ENCODE results near the gene PCDH19. TPM values are rescaled to one million over a fixed set of nuclear protein-coding genes. Genes with fewer than 3 reads are reported as not detected.

Gene PCDH19
- total and polyA plus RNA-seq, 11 donors, result 0.15 to 2.2 (median 0.63) TPM

DNA sequence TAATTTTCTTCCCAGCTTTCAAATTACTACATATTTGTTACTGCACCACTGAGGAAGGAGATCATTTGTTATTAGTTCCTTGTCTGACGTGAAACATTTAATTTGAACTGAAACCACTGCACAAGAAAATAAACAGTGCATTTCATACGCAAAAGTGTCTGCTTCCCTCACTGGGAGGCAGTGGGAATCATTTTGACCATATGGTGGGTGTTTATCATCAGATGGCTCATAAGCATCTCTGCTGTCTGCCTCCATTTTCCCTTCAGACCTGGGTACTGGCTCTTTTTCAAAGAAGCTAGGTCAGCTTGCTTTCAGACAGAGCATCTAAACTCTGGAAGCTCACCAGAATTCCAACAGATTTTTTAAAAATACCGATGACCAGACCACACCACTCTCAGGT is 135.2 kb downstream of the PCDH19 start:
- Histone ChIP-seq H3K9me3 (peaks cover 0 to 13% (median 0%) of the 10 kb centered on the region in 12 donors), H3K27ac (no peak overlapping the region), H3K4me1 (no peaks in the 10 kb centered on the region), H3K27me3 (no peaks in the 10 kb centered on the region), H3K36me3 (no peaks in the 10 kb centered on the region), H3K4me3 (no peak overlapping the region)
- no peak for ATAC-seq
- 53 to 79% (median 69%) methylated on average over 3 of the region's 3 CpGs for WGBS, 4 donors
- DNase-seq, result no peak
- no peak for TF ChIP-seq POLR2A (IDR thresholded peaks at IDR 0.05)
- TF ChIP-seq, protein P1, sequence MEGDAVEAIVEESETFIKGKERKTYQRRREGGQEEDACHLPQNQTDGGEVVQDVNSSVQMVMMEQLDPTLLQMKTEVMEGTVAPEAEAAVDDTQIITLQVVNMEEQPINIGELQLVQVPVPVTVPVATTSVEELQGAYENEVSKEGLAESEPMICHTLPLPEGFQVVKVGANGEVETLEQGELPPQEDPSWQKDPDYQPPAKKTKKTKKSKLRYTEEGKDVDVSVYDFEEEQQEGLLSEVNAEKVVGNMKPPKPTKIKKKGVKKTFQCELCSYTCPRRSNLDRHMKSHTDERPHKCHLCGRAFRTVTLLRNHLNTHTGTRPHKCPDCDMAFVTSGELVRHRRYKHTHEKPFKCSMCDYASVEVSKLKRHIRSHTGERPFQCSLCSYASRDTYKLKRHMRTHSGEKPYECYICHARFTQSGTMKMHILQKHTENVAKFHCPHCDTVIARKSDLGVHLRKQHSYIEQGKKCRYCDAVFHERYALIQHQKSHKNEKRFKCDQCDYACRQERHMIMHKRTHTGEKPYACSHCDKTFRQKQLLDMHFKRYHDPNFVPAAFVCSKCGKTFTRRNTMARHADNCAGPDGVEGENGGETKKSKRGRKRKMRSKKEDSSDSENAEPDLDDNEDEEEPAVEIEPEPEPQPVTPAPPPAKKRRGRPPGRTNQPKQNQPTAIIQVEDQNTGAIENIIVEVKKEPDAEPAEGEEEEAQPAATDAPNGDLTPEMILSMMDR (IDR thresholded peaks at IDR 0.05), result no peak
- intact Hi-C loops (cut with DNase I), result no loop called here

DNA sequence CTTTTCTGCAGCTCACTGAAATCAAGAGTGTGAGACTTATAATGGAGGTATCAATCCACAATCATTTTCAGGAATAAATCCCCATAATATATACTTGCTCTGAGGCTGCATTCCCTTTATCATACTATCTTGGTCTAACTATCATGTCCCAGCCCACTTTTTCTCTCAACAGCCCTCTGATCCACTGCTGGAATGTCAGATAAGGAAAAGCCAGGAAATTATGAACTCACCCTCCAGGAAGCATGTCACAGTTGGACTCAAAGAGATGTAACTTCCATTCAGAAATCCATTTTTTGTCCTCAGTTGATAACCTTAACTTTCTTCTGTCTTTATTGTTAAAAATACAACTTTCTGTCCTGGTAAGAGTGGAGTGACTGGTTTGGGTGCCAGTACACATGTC is 144.9 kb downstream of the PCDH19 start:
- Histone ChIP-seq H3K4me3 (no peak overlapping the region), H3K27ac (no peak overlapping the region), H3K4me1 (no peaks in the 10 kb centered on the region), H3K9me3 (peaks cover 0 to under 1% (median 0%) of the 10 kb centered on the region in 12 donors), H3K36me3 (no peaks in the 10 kb centered on the region), H3K27me3 (no peaks in the 10 kb centered on the region)
- intact Hi-C loops (cut with DNase I), result no loop called here
- DNase-seq, result no peak
- ATAC-seq, result no peak
- TF ChIP-seq, protein P1 (IDR thresholded peaks at IDR 0.05), result no peak
- TF ChIP-seq POLR2A (IDR thresholded peaks at IDR 0.05), result no peak

DNA sequence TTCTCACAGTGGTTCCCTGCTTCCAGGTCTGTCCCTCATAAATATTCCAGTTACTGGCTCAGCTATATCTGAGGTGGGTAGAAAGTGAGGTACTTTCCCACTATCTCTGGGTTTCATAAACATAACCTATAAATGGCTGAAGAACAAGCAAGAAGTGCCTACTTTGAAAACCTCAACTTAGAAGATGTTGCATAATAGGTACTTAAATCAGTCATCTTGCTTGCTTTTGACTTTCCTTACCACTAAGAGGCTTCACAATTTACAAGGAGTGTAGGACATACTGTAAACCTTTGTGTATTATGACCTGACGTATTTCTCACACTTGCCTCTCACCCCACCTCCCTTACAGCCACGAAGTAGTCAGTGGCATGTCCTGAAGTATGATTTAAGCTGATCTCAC is 145.9 kb downstream of the PCDH19 start:
- no peak for ATAC-seq
- intact Hi-C loops (cut with DNase I), result no loop called here
- Histone ChIP-seq H3K4me1 (no peaks in the 10 kb centered on the region), H3K27ac (no peak overlapping the region), H3K36me3 (no peaks in the 10 kb centered on the region), H3K27me3 (no peaks in the 10 kb centered on the region), H3K9me3 (no peaks in the 10 kb centered on the region), H3K4me3 (no peak overlapping the region)
- TF ChIP-seq POLR2A (IDR thresholded peaks at IDR 0.05), result no peak
- TF ChIP-seq, protein P1 (IDR thresholded peaks at IDR 0.05), result no peak
- DNase-seq, result no peak
- 24 to 69% (median 45%) methylated on average over 2 of the region's 2 CpGs for WGBS, 4 donors

DNA sequence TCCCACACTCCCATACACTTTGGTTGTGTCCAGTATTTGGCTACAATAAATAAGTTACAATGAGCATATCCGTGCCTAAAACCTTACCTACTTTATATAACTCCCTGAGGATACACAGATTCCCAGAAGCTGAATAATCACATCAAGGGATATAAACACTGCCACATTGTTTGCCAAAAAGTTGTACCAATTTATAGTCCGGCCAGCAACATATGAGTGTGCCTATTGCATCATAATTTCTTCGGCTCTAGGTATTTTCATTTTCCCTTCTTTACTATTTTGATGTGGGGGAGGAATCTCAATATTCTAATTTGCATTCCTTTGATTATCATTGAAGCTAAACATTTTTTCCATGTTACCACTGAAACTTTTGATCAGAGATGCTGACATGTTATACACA is 146.4 kb downstream of the PCDH19 start:
- Histone ChIP-seq H3K36me3 (no peaks in the 10 kb centered on the region), H3K27ac (no peak overlapping the region), H3K27me3 (no peaks in the 10 kb centered on the region), H3K4me1 (no peaks in the 10 kb centered on the region), H3K9me3 (no peaks in the 10 kb centered on the region), H3K4me3 (no peak overlapping the region)
- intact Hi-C loops (cut with DNase I), result no loop called here
- ATAC-seq (no peak), DNase-seq (no peak)
- 59 to 80% (median 71%) methylated on average over 3 of the region's 3 CpGs for WGBS, 4 donors
- TF ChIP-seq POLR2A (IDR thresholded peaks at IDR 0.05), result no peak
- TF ChIP-seq, protein P1 (IDR thresholded peaks at IDR 0.05), result no peak

Measured in heart left ventricle (tissue), 16 donors.